Stimulated activated memory B cell treated with anti-CD40 and anti-IgM and Interleukin-4, amounts not matched to agents 10 μg/mL and 1 μg/mL and 100 μg/mL, for 72 hours (primary cell): ENCODE data around the gene FRS2.

Experiments
- ATAC-seq: fragments of 150-1000 bp; cut with Tn5 transposase; 2 replicates; pipeline ENCODE4 v1.10.0; 2021
- H3K27ac Mint-ChIP-seq: one replicate; pipeline ENCODE4 v1.8.0; 2022; ENCODE audit warnings: mild to moderate bottlenecking, mixed read lengths
- H3K27me3 Mint-ChIP-seq: one replicate; pipeline ENCODE4 v1.8.0; 2022; ENCODE audit warnings: mixed read lengths
- H3K36me3 Mint-ChIP-seq: one replicate; pipeline ENCODE4 v1.8.0; 2022; ENCODE audit warnings: mixed read lengths
- H3K4me1 Mint-ChIP-seq: one replicate; pipeline ENCODE4 v1.8.0; 2022; ENCODE audit warnings: mixed read lengths
- H3K4me3 Mint-ChIP-seq: one replicate; pipeline ENCODE4 v1.8.0; 2022; ENCODE audit warnings: mild to moderate bottlenecking, moderate library complexity, mixed read lengths
- H3K9me3 Mint-ChIP-seq: one replicate; pipeline ENCODE4 v1.8.0; 2022; ENCODE audit warnings: mixed read lengths

FRS2 gene

GRCh38 chr12:69508091-69508490 is 37.9 kb downstream of the FRS2 start:
- peaks cover 58% of the 10 kb centered on the region for H3K4me1 Mint-ChIP-seq
- no peak overlapping the region for H3K4me3 Mint-ChIP-seq
- ATAC-seq: no peak
- no peaks in the 10 kb centered on the region for H3K27me3 Mint-ChIP-seq
- peaks cover 12% of the 10 kb centered on the region for H3K36me3 Mint-ChIP-seq
- H3K27ac Mint-ChIP-seq: no peak overlapping the region
- H3K9me3 Mint-ChIP-seq: no peaks in the 10 kb centered on the region

GRCh38 chr12:69508621-69509020 is 38.4 kb downstream of the FRS2 start:
- ATAC-seq: no peak
- Mint-ChIP-seq H3K27me3 (no peaks in the 10 kb centered on the region), H3K9me3 (no peaks in the 10 kb centered on the region), H3K4me3 (no peak overlapping the region), H3K36me3 (peaks cover 7% of the 10 kb centered on the region), H3K27ac (no peak overlapping the region), H3K4me1 (peaks cover 53% of the 10 kb centered on the region)

GRCh38 chr12:69509308-69509736 is 39.1 kb downstream of the FRS2 start:
- no peaks in the 10 kb centered on the region for H3K27me3 Mint-ChIP-seq
- ATAC-seq: no peak
- peaks cover 47% of the 10 kb centered on the region for H3K4me1 Mint-ChIP-seq
- H3K9me3 Mint-ChIP-seq: no peaks in the 10 kb centered on the region
- no peak overlapping the region for H3K27ac Mint-ChIP-seq
- H3K4me3 Mint-ChIP-seq: no peak overlapping the region
- H3K36me3 Mint-ChIP-seq: peaks cover 6% of the 10 kb centered on the region

- Mint-ChIP-seq H3K27me3 (no peaks in the 10 kb centered on the region), H3K9me3 (no peaks in the 10 kb centered on the region), H3K4me1 (peaks cover 41% of the 10 kb centered on the region), H3K27ac (no peak overlapping the region), H3K4me3 (no peak overlapping the region), H3K36me3 (peaks cover 6% of the 10 kb centered on the region)
- ATAC-seq: no peak
Observed at GRCh38 chr12:69509904-69510827, 40.0 kb downstream of the FRS2 start.

- H3K27ac Mint-ChIP-seq: no peak overlapping the region
- H3K4me3 Mint-ChIP-seq: no peak overlapping the region
- peaks cover 6% of the 10 kb centered on the region for H3K36me3 Mint-ChIP-seq
Observed at GRCh38 chr12:69511016-69511415, 40.8 kb downstream of the FRS2 start.

GRCh38 chr12:69511469-69512267 is 41.5 kb downstream of the FRS2 start:
- Mint-ChIP-seq H3K27me3 (no peaks in the 10 kb centered on the region), H3K36me3 (peaks cover 2% of the 10 kb centered on the region), H3K4me3 (no peak overlapping the region), H3K9me3 (no peaks in the 10 kb centered on the region), H3K27ac (no peak overlapping the region), H3K4me1 (peaks cover 35% of the 10 kb centered on the region)
- no peak for ATAC-seq

More at GRCh38 chr12:69511016-69511415, 40.8 kb downstream of the FRS2 start:
- ATAC-seq: no peak
- no peaks in the 10 kb centered on the region for H3K9me3 Mint-ChIP-seq
- peaks cover 42% of the 10 kb centered on the region for H3K4me1 Mint-ChIP-seq
- H3K27me3 Mint-ChIP-seq: no peaks in the 10 kb centered on the region

- Mint-ChIP-seq H3K4me3 (no peak overlapping the region), H3K9me3 (no peaks in the 10 kb centered on the region), H3K27me3 (no peaks in the 10 kb centered on the region), H3K36me3 (no peaks in the 10 kb centered on the region), H3K27ac (no peak overlapping the region), H3K4me1 (peaks cover 32% of the 10 kb centered on the region)
- ATAC-seq: no peak
Observed at GRCh38 chr12:69512820-69513219, 42.6 kb downstream of the FRS2 start.

GRCh38 chr12:69513297-69513696 is 43.1 kb downstream of the FRS2 start:
- Mint-ChIP-seq H3K36me3 (no peaks in the 10 kb centered on the region), H3K9me3 (no peaks in the 10 kb centered on the region), H3K4me3 (no peak overlapping the region), H3K27me3 (no peaks in the 10 kb centered on the region), H3K27ac (no peak overlapping the region), H3K4me1 (peaks cover 32% of the 10 kb centered on the region)
- ATAC-seq: no peak

GRCh38 chr12:69514111-69514510 is 43.9 kb downstream of the FRS2 start:
- no peaks in the 10 kb centered on the region for H3K36me3 Mint-ChIP-seq
- no peak for ATAC-seq
- no peaks in the 10 kb centered on the region for H3K27me3 Mint-ChIP-seq
- peaks cover 24% of the 10 kb centered on the region for H3K4me1 Mint-ChIP-seq
- H3K4me3 Mint-ChIP-seq: no peak overlapping the region
- H3K9me3 Mint-ChIP-seq: no peaks in the 10 kb centered on the region
- H3K27ac Mint-ChIP-seq: no peak overlapping the region

GRCh38 chr12:69514845-69515244 is 44.7 kb downstream of the FRS2 start:
- Mint-ChIP-seq H3K27ac (no peak overlapping the region), H3K4me1 (peaks cover 19% of the 10 kb centered on the region), H3K9me3 (no peaks in the 10 kb centered on the region), H3K4me3 (no peak overlapping the region), H3K27me3 (no peaks in the 10 kb centered on the region), H3K36me3 (peaks cover 4% of the 10 kb centered on the region)
- ATAC-seq: no peak

GRCh38 chr12:69515394-69515930 is 45.3 kb downstream of the FRS2 start:
- Mint-ChIP-seq H3K4me3 (no peak overlapping the region), H3K4me1 (peaks cover 23% of the 10 kb centered on the region), H3K36me3 (peaks cover 11% of the 10 kb centered on the region), H3K9me3 (no peaks in the 10 kb centered on the region), H3K27me3 (no peaks in the 10 kb centered on the region), H3K27ac (no peak overlapping the region)
- no peak for ATAC-seq

GRCh38 chr12:69516950-69517349 is 46.8 kb downstream of the FRS2 start:
- Mint-ChIP-seq H3K4me3 (no peak overlapping the region), H3K27ac (no peak overlapping the region), H3K4me1 (peaks cover 32% of the 10 kb centered on the region), H3K36me3 (peaks cover 24% of the 10 kb centered on the region), H3K9me3 (peaks cover 5% of the 10 kb centered on the region), H3K27me3 (no peaks in the 10 kb centered on the region)
- no peak for ATAC-seq

GRCh38 chr12:69517406-69517805 is 47.2 kb downstream of the FRS2 start:
- H3K27ac Mint-ChIP-seq: no peak overlapping the region
- H3K4me1 Mint-ChIP-seq: peaks cover 28% of the 10 kb centered on the region
- ATAC-seq: no peak
- peaks cover 28% of the 10 kb centered on the region for H3K36me3 Mint-ChIP-seq
- peaks cover 9% of the 10 kb centered on the region for H3K9me3 Mint-ChIP-seq
- H3K27me3 Mint-ChIP-seq: no peaks in the 10 kb centered on the region
- H3K4me3 Mint-ChIP-seq: no peak overlapping the region

- Mint-ChIP-seq H3K27me3 (no peaks in the 10 kb centered on the region), H3K27ac (no peak overlapping the region), H3K4me3 (no peak overlapping the region), H3K9me3 (peaks cover 19% of the 10 kb centered on the region), H3K4me1 (peaks cover 52% of the 10 kb centered on the region), H3K36me3 (peaks cover 39% of the 10 kb centered on the region)
- ATAC-seq: no peak
Observed at GRCh38 chr12:69519871-69520270, 49.7 kb downstream of the FRS2 start.
